Spleen (tissue), 11 donors: ENCODE results near the gene PCTP. TPM values are rescaled to one million over a fixed set of nuclear protein-coding genes. Genes with fewer than 3 reads are reported as not detected.
A peak's percentile ranks its signal among the peaks of the same experiment; 100 is the strongest.

Experiments
- DNase-seq: peaks from one replicate; pipeline ENCODE4 v3.0.0-alpha.2; 2020
- H3K27ac ChIP-seq, 8 donors: fragments of 200-600 bp; sonication (generic) in 7 of 8; 1 replicate in 4 of 8; 2 replicates in 4 of 8; pipeline versions ENCODE4 v1.5.0 to v1.8.0; 2016 to 2021; ENCODE audit warnings: inconsistent platforms in 4 of 8, mild to moderate bottlenecking in 4 of 8, moderate library complexity in 1 of 8
- H3K27me3 ChIP-seq, 7 donors: fragments of 200-600 bp; sonication (generic) in 6 of 7; replicated peaks in 1 of 7; 1 replicate in 4 of 7; 2 replicates in 3 of 7; pipeline versions ENCODE4 v1.5.0 to v1.8.0; 2016 to 2021; ENCODE audit warnings: inconsistent platforms in 3 of 7, mild to moderate bottlenecking in 1 of 7
- H3K36me3 ChIP-seq, 6 donors: fragments of 200-600 bp; sonication (generic) in 5 of 6; 1 replicate in 4 of 6; 2 replicates in 2 of 6; pipeline versions ENCODE4 v1.5.0 to v1.8.0; 2016 to 2021; ENCODE audit warnings: inconsistent platforms in 2 of 6
- H3K4me1 ChIP-seq, 6 donors: fragments of 200-600 bp; sonication (generic) in 5 of 6; 1 replicate in 3 of 6; 2 replicates in 3 of 6; pipeline versions ENCODE4 v1.5.0 to v1.8.0; 2016 to 2021; ENCODE audit warnings: inconsistent platforms in 3 of 6
- H3K4me3 ChIP-seq, 8 donors: fragments of 200-600 bp; sonication (generic) in 7 of 8; 1 replicate in 4 of 8; 2 replicates in 4 of 8; pipeline versions ENCODE4 v1.5.0 to v1.8.0; 2016 to 2021; ENCODE audit warnings: inconsistent platforms in 4 of 8, mild to moderate bottlenecking in 4 of 8, moderate library complexity in 2 of 8
- H3K9me3 ChIP-seq, 8 donors: fragments of 200-600 bp; sonication (generic) in 7 of 8; 1 replicate in 4 of 8; 2 replicates in 4 of 8; pipeline versions ENCODE4 v1.5.0 to v1.8.0; 2016 to 2021; ENCODE audit warnings: inconsistent platforms in 4 of 8
- CTCF ChIP-seq, 11 experiments: fragments of 200-600 bp in 7 of 11; fragments of 450-650 bp in 4 of 11; sonication (generic) in 4 of 11; IDR thresholded peaks in 8 of 11; conservative IDR thresholded peaks in 3 of 11; 1 replicate in 7 of 11; 2 replicates in 4 of 11; pipeline versions ENCODE4 v1.4.0 to v1.8.0; 2016 to 2021; ENCODE audit warnings: antibody characterized with exemption in 11 of 11, inconsistent platforms in 4 of 11, mild to moderate bottlenecking in 1 of 11
- POLR2A ChIP-seq, 3 donors: fragments of 450-650 bp; IDR thresholded peaks; one replicate each; pipeline ENCODE4 v1.5.1; 2017; ENCODE audit warnings: antibody characterized with exemption in 3 of 3, mild to moderate bottlenecking in 1 of 3
- POLR2AphosphoS5 ChIP-seq, 3 donors: sonication (generic); formaldehyde crosslinking; IDR thresholded peaks; one replicate each; pipeline ENCODE4 v1.5.1; 2017; ENCODE audit warnings: antibody characterized with exemption in 3 of 3
- WGBS, 5 donors: extraction: QIAGEN DNeasy Blood & Tissue Kit in 3 of 5; methylation state at CpG; one replicate each; pipeline versions ENCODE4 v1.1.5 to v1.1.7; 2013 to 2018; 5-methylcytosine and 5-hydroxymethylcytosine counted together
- intact Hi-C: fragments of 100-400 bp; cut with DNase I; formaldehyde crosslinking; loops from one replicate; pipeline ENCODE4 v1.15.0; 2023; ENCODE audit warnings: low total_unique reads
- polyA plus RNA-seq, 3 donors: library from polyadenylated mRNA; stranded (reverse); fragments of 200-250 nt; gene quantifications; one replicate each; pipeline ENCODE4 v1.2.1, GENCODE V29; 2013
- total RNA-seq, 7 donors: library from RNA; depleted of rRNA in 3 of 7; stranded (reverse); fragments of >200 nt in 3 of 7; fragmentation: NEBNext Ultra II Directional in 4 of 7; extraction: Animal tissue kit (Norgen Biotek cat#: 25700) in 4 of 7; gene quantifications; one replicate each; pipeline versions ENCODE4 v1.1.0 to v1.2.1, GENCODE V29; 2016 to 2021
- donor health status: healthy with polysubstance abuse.
- donor health status: DM: no; HTN: no; CAD: no; lungs with moderate emphysema.
- donor health status: DM: no; HTN: no; CAD: no.
- donor health status: Bipolar disorder and iron deficiency.
- donor health status: healthy.
- donor health status: DM: no; HTN: no; CAD: no.
- donor health status: DM: yes; HTN: yes; CAD: no.

Gene PCTP
- total and polyA plus RNA-seq, 10 donors: 9.3 to 23.5 (median 18.5) TPM

DNA sequence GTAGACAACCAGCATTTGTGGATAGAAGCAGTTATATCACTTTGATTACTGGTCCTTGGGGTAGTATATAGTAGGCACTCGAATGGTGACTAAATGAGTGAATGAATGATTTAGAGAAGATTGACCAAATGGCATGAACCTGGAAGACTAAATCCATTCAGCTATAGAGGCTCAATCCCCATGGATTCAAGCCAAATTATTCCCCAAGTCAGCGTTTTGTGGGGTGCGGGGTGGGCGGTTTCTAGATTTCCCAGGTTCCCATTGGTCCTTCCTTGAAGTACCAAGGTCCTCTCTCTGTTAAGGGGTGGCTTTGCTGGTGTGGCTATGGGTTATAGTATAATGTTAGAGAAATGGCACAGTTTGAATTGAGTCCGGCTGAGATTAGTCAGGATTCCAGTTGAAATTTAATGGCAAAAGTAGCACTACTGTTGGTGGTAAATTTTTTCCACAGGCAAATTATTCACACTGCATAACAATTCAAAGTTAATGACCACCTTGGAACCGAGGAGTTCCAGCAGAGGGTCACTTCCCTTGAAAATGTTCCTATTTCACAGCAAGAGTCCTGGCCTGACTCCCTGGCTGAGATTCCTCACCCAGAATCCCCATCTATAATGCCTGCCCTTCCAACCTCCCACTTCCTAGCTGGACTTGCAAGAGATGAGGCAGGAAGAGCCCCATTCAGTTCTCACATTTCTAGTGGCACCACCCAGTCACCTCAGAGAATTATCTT, 27.7 kb downstream of the PCTP start:
- Histone ChIP-seq H3K4me1 (peaks cover 0 to 3% (median 0%) of the 10 kb centered on the region in 6 donors), H3K36me3 (peaks cover 0 to 49% (median 27%) of the 10 kb centered on the region in 6 donors), H3K4me3 (no peak overlapping the region), H3K27me3 (no peaks in the 10 kb centered on the region), H3K9me3 (no peaks in the 10 kb centered on the region), H3K27ac (no peak overlapping the region)
- WGBS, 5 donors: 87 to 92% (median 88%) methylated on average over 6 of the region's 6 CpGs
- TF ChIP-seq POLR2A (IDR thresholded peaks at IDR 0.05): no peak
- no peak for TF ChIP-seq CTCF (IDR thresholded peaks at IDR 0.05 in 8 of 11, conservative IDR thresholded peaks at IDR 0.05 in 3 of 11)
- no peak for TF ChIP-seq POLR2AphosphoS5 (IDR thresholded peaks at IDR 0.05)
- intact Hi-C loops: no loop called here
- no peak for DNase-seq

- peak in 2 of 3 donors; percentile 34 to 44 for TF ChIP-seq POLR2AphosphoS5 (IDR thresholded peaks at IDR 0.05)
- TF ChIP-seq CTCF (IDR thresholded peaks at IDR 0.05 in 8 of 11, conservative IDR thresholded peaks at IDR 0.05 in 3 of 11): no peak
- TF ChIP-seq POLR2A (IDR thresholded peaks at IDR 0.05): no peak
- no peaks in the 10 kb centered on the region for H3K36me3 ChIP-seq
- no peaks in the 10 kb centered on the region for H3K9me3 ChIP-seq
- H3K27me3 ChIP-seq: no peaks in the 10 kb centered on the region
- 35 to 59% (median 45%) methylated on average over 15 to 16 of the region's 16 CpGs for WGBS, 5 donors
- DNase-seq: no peak
- peak overlapping the region in 1 of 8 donors; percentile 5 for H3K27ac ChIP-seq
- intact Hi-C loops: no loop called here
- H3K4me3 ChIP-seq: no peak overlapping the region
- H3K4me1 ChIP-seq: peaks cover 0 to 5% (median 0%) of the 10 kb centered on the region in 6 donors
These were observed 32.9 kb downstream of the PCTP start for GRCh38 chr17:55783684-55784245.

GRCh38 chr17:55784666-55785065, 33.8 kb downstream of the PCTP start:
- Histone ChIP-seq H3K4me1 (peaks cover 0 to 5% (median 0%) of the 10 kb centered on the region in 6 donors), H3K36me3 (no peaks in the 10 kb centered on the region), H3K27me3 (no peaks in the 10 kb centered on the region), H3K27ac (no peak overlapping the region), H3K4me3 (no peak overlapping the region), H3K9me3 (no peaks in the 10 kb centered on the region)
- no peak for DNase-seq
- 47 to 91% (median 63%) methylated on average over 2 of the region's 2 CpGs for WGBS, 5 donors
- TF ChIP-seq CTCF (IDR thresholded peaks at IDR 0.05 in 8 of 11, conservative IDR thresholded peaks at IDR 0.05 in 3 of 11) (no peak), POLR2A (IDR thresholded peaks at IDR 0.05) (no peak), POLR2AphosphoS5 (IDR thresholded peaks at IDR 0.05) (no peak)
- intact Hi-C loops: no loop called here

GRCh38 chr17:55785181-55785580, 34.3 kb downstream of the PCTP start:
- DNase-seq: no peak
- 82 to 97% (median 85%) methylated on average over 1 of the region's 1 CpG for WGBS, 5 donors
- no peak overlapping the region for H3K4me3 ChIP-seq
- H3K9me3 ChIP-seq: no peaks in the 10 kb centered on the region
- no peaks in the 10 kb centered on the region for H3K27me3 ChIP-seq
- peaks cover 0 to 5% (median 0%) of the 10 kb centered on the region in 6 donors for H3K4me1 ChIP-seq
- no peaks in the 10 kb centered on the region for H3K36me3 ChIP-seq
- TF ChIP-seq POLR2A (IDR thresholded peaks at IDR 0.05) (no peak), POLR2AphosphoS5 (IDR thresholded peaks at IDR 0.05) (no peak), CTCF (IDR thresholded peaks at IDR 0.05 in 8 of 11, conservative IDR thresholded peaks at IDR 0.05 in 3 of 11) (no peak)
- H3K27ac ChIP-seq: no peak overlapping the region
- intact Hi-C loops: no loop called here
